ENCODE measurements around the gene PRIMA1.

The PRIMA1 gene

DNA sequence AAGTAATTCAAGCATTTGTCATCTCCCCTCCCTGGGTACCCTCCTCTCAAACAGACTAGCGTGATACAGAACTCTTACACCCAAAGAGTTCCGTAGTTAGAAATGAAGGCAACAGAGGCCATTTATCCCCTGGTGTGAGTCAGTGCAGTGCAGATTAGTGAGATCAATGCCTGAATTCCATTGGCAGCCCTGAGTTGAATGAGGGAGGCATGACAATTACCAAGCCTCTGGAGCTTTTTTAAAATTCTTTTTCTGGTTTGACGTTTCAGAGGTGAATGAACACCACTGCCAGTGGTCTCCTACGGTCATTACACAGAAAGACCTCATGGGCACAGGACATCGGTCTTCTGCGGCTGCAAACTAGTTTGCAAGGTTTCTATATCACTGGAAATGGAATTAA is 94.4 kb downstream of the PRIMA1 start:
- no peak overlapping the region for H3K4me2 ChIP-seq (ENCODE audit: low read length)
- no peak overlapping the region for H3K27ac ChIP-seq (ENCODE audit: low read depth, low read length, poor library complexity, severe bottlenecking)
- H2AFZ ChIP-seq (ENCODE audit: low read length) = no peak overlapping the region
- no peak for TF ChIP-seq EZH2 (IDR thresholded peaks at IDR 0.05; ENCODE audit: borderline replicate concordance, low read length)
- TF ChIP-seq CTCF (IDR thresholded peaks at IDR 0.05; ENCODE audit: low read length) = no peak
- no peaks in the 10 kb centered on the region for H3F3A ChIP-seq (ENCODE audit: insufficient read depth, low read length)
- H3K36me3 ChIP-seq (ENCODE audit: insufficient read depth, low read length) = no peaks in the 10 kb centered on the region
- no peaks in the 10 kb centered on the region; the same call in 1 of the 2 replicates for H3K9me2 ChIP-seq (ENCODE audit: low read depth, low read length)
- no peaks in the 10 kb centered on the region for H3K79me2 ChIP-seq (ENCODE audit: insufficient read depth, low read length)
- H4K20me1 ChIP-seq (ENCODE audit: insufficient read depth, low read length) = no peaks in the 10 kb centered on the region
- H3K27me3 ChIP-seq (ENCODE audit: insufficient read depth, low read length) = no peaks in the 10 kb centered on the region
- no peaks in the 10 kb centered on the region for H3K9me3 ChIP-seq (ENCODE audit: low read length)
- no peaks in the 10 kb centered on the region for H3K4me1 ChIP-seq (ENCODE audit: insufficient read depth, low read length, severe bottlenecking)
- no peak overlapping the region for H3K4me3 ChIP-seq (ENCODE audit: low read depth, low read length, poor library complexity, severe bottlenecking)
- no peak overlapping the region for H3K9ac ChIP-seq (ENCODE audit: low read length)

DNA sequence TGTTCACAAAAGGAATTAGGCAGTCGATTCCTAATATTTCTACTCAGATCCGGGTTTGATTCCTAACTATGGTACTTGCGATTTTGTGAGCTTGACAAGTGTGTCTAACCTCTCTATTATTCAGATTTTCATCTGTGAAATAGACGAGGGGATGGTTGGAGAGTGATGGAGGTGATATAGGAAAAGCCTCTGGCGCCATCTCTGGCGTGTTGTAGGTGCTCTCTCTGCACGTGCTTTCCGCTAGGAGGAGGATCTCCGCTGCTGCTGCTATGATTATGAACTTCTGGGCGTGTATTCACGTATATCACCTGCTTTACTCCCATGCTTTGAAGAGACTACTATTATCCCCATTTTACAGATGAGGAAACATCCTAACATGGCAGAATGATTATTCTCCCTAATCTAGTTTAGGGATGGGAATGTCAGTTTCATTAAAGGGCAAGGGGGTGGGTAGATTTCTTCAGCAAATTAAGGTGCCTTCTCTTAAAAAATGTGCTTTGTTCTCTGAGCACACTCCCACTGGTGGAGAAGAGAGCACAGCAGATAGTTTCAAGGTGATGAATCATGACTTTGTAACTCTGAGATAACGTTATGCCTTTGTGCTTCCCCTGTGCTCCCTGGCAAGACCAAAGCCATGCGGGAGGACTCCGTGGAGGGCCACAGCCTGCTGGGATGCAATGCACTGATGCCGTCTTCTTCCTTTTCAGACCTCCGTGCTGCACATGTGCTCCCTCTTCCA is 97.1 kb downstream of the PRIMA1 start:
- H3K79me2 ChIP-seq (ENCODE audit: insufficient read depth, low read length) = no peaks in the 10 kb centered on the region
- H3F3A ChIP-seq (ENCODE audit: insufficient read depth, low read length) = no peaks in the 10 kb centered on the region
- H3K9ac ChIP-seq (ENCODE audit: low read length) = no peak overlapping the region
- no peak; the same call in 1 of the 2 replicates for TF ChIP-seq CTCF (IDR thresholded peaks at IDR 0.05; ENCODE audit: low read length)
- no peak for TF ChIP-seq EZH2 (IDR thresholded peaks at IDR 0.05; ENCODE audit: borderline replicate concordance, low read length)
- H3K9me3 ChIP-seq (ENCODE audit: low read length) = no peaks in the 10 kb centered on the region
- H3K4me1 ChIP-seq (ENCODE audit: insufficient read depth, low read length, severe bottlenecking) = no peaks in the 10 kb centered on the region
- no peak overlapping the region for H3K4me3 ChIP-seq (ENCODE audit: low read depth, low read length, poor library complexity, severe bottlenecking)
- H3K27ac ChIP-seq (ENCODE audit: low read depth, low read length, poor library complexity, severe bottlenecking) = no peak overlapping the region
- no peak overlapping the region for H3K4me2 ChIP-seq (ENCODE audit: low read length)
- H3K9me2 ChIP-seq (ENCODE audit: low read depth, low read length) = no peaks in the 10 kb centered on the region
- no peaks in the 10 kb centered on the region for H4K20me1 ChIP-seq (ENCODE audit: insufficient read depth, low read length)
- H3K27me3 ChIP-seq (ENCODE audit: insufficient read depth, low read length) = no peaks in the 10 kb centered on the region
- no peak overlapping the region for H2AFZ ChIP-seq (ENCODE audit: low read length)
- H3K36me3 ChIP-seq (ENCODE audit: insufficient read depth, low read length) = no peaks in the 10 kb centered on the region

GRCh38 chr14:93690146-93690545 is 98.1 kb downstream of the PRIMA1 start:
- no peaks in the 10 kb centered on the region for H3F3A ChIP-seq (ENCODE audit: insufficient read depth, low read length)
- no peaks in the 10 kb centered on the region for H3K27me3 ChIP-seq (ENCODE audit: insufficient read depth, low read length)
- no peak overlapping the region for H3K4me3 ChIP-seq (ENCODE audit: low read depth, low read length, poor library complexity, severe bottlenecking)
- H3K36me3 ChIP-seq (ENCODE audit: insufficient read depth, low read length) = no peaks in the 10 kb centered on the region
- no peak overlapping the region for H3K9ac ChIP-seq (ENCODE audit: low read length)
- H3K27ac ChIP-seq (ENCODE audit: low read depth, low read length, poor library complexity, severe bottlenecking) = no peak overlapping the region
- H3K4me1 ChIP-seq (ENCODE audit: insufficient read depth, low read length, severe bottlenecking) = no peaks in the 10 kb centered on the region
- TF ChIP-seq CTCF (IDR thresholded peaks at IDR 0.05; ENCODE audit: low read length) (no peak), EZH2 (IDR thresholded peaks at IDR 0.05; ENCODE audit: borderline replicate concordance, low read length) (no peak)
- H4K20me1 ChIP-seq (ENCODE audit: insufficient read depth, low read length) = no peaks in the 10 kb centered on the region
- H3K9me2 ChIP-seq (ENCODE audit: low read depth, low read length) = no peaks in the 10 kb centered on the region
- no peaks in the 10 kb centered on the region for H3K79me2 ChIP-seq (ENCODE audit: insufficient read depth, low read length)
- H2AFZ ChIP-seq (ENCODE audit: low read length) = no peak overlapping the region
- H3K9me3 ChIP-seq (ENCODE audit: low read length) = no peaks in the 10 kb centered on the region
- H3K4me2 ChIP-seq (ENCODE audit: low read length) = no peak overlapping the region
